Right lobe of liver (tissue), 4 donors: ENCODE results near the gene ATOH7.

ENCODE experiments used
- CTCF ChIP-seq, 4 donors: fragments of 200-600 bp in 3 of 4; fragments of 450-650 bp in 1 of 4; IDR thresholded peaks; one replicate each; pipeline versions ENCODE4 v1.5.1 to v1.8.0; 2016 to 2022; ENCODE audit warnings: antibody characterized with exemption in 4 of 4, mild to moderate bottlenecking in 2 of 4
- POLR2A ChIP-seq: fragments of 450-650 bp; IDR thresholded peaks from one replicate; pipeline ENCODE4 v1.6.1; 2017; ENCODE audit warnings: antibody characterized with exemption, mild to moderate bottlenecking
- donor health status: DM: no; HTN: no; CAD: no.
- donor health status: DM: no; HTN: no; CAD: no.
- donor health status: DM: no; HTN: yes; CAD: no.

GRCh38 chr10:68238371-68238770 is 6.5 kb upstream of the ATOH7 start:
- no peak for TF ChIP-seq CTCF (IDR thresholded peaks at IDR 0.05)
- TF ChIP-seq POLR2A, result no peak
